GM21381 (cell line): ENCODE data around the gene TTF2.
A peak's percentile ranks its signal among the peaks of the same experiment; 100 is the strongest.
"Not testable (repeated sequence)": the region's sequence is repeated elsewhere in the genome, so short reads cannot be mapped to it uniquely, and the experiment has no call there.

Experiments used
- ATAC-seq: cut with Tn5 transposase; IDR thresholded peaks from one replicate; pipeline ENCODE4 v1.9.1; 2021; ENCODE audit warnings: mild to moderate bottlenecking, moderate library complexity; ENCODE audit not compliant: unreplicated experiment

TTF2 gene

DNA sequence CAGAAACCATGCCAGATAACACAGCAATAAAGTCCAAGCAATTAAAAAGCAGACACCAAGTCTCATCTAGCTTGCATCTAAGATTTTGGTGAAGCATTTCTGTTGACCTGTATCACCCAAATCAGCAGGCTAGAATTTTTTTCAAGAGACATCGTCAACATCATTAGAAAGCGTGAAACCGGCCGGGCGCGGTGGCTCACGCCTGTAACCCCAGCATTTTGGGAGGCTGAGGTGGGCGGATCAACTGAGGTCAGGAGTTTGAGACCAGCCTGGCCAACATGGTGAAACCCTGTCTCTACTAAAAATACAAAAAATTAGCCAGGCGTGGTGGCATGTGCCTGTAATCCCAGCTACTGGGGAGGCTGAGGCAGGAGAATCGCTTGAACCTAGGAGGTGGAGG is 59.0 kb downstream of the TTF2 start:
- not testable (repeated sequence) for ATAC-seq

GRCh38 chr1:117120774-117121588 is 60.9 kb downstream of the TTF2 start:
- no peak for ATAC-seq

- ATAC-seq = peak; percentile 86
Measured at GRCh38 chr1:117121589-117122329, 61.6 kb downstream of the TTF2 start, which contains the start of gene TRIM45. TRIM45 (minus strand) TSS chr1:117121749; CDS start chr1:117121201, 548 bp downstream.

DNA sequence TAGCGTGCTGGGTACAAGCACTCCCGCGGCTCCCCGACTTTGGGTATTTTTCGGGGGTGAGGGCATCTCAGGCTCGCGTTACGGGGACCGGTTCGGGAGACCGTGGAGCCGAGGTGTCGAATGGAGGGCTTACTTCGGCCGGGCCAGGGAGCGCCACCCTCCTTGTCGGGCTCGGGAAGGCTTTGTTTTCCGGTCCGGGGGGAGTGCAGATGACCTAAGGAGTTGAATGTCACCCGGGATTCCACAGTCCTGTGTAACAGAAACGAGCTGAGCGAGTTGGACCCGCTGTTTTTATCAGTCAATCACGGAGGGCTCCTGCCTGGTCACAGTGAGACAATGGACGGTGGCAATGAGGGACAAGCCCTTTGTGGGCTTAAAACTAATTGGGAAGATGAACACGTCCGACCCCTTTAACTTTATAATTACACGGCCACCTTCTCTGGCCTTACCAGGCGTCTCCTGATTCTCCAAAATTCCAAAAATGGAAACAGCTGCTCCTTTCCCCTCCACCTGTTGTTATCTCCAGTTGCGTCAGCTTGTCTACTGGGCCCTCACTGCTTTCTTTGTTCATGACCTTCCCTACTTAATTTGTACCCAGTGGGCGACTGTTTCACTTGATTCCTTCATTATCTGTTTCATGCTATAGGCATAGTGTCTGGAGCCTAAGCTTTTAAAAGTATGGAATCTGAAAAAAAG is 62.4 kb downstream of the TTF2 start:
- ATAC-seq = no peak

DNA sequence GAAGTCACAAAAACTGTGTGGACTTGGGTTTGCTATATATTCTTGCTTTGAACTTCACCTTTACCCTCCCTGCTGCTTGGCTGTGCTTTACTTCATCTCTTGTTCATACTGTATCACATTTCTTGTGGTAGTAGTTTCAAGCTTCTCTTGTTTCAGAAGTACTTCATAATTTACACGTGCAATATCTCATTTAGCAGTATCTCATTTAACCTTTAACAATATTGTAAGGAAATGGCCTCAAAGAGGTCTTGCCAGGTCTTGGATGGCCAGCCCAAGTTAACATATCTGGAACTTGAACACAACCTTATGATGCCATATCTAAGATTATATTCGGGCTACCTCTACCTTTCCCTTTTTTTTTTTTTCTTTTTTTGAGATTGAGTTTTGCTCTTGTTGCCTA is 63.1 kb downstream of the TTF2 start:
- no peak for ATAC-seq

- no peak for ATAC-seq
Measured at GRCh38 chr1:117124661-117125060, 64.5 kb downstream of the TTF2 start.

DNA sequence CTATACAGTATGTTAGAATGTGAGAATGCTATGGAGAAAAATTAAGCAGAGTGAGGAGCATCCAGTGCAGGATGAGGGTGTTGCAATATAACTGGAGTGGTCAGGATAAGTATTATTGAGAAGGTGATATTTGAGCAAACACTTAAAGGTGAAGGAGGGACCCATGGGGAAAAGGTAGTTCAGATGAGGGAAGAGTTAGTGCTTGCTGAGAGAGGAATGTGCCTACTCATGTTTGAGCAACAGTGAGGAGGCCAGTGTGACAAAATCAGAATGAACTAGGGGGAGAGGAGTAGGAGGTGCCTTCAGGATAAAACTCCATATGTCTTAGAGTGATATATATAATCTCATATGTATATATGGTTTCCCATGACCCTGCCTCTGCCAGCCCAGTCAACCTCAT is 67.7 kb downstream of the TTF2 start:
- no peak for ATAC-seq

DNA sequence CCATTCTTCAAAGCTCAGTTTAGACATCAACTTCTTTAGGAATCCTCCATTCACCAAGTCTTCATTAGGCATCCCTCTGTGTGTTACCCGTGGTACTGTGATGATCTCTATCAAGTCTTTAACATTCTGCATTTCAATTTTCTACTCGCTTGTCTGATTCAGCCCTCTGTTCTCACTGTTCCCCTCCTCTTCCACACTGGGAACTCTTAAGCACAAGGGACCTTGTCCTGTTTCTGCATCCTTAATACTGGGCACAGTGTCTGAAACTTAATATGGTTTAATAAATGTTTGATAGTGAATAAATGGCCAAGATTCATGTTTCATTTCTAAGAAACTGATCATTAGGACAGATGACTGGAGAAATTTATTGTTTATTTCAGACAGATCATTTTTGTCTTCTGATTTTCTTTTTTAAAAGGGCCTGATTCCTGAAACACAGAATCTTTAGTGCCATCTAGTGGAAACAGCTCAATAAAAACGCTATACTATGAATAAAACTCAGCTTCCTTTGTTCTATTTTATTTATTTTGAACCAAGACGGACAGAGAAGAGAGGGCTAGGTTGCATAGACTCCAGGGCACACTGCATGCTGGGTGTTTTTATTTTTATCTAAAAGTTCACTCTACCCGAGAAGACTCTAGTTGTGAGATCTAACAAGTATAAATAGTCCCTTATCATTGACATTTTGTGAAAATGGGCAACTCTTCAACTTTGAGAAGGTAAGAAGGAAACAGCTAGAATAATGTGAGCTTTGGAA is 68.4 kb downstream of the TTF2 start:
- ATAC-seq = no peak

DNA sequence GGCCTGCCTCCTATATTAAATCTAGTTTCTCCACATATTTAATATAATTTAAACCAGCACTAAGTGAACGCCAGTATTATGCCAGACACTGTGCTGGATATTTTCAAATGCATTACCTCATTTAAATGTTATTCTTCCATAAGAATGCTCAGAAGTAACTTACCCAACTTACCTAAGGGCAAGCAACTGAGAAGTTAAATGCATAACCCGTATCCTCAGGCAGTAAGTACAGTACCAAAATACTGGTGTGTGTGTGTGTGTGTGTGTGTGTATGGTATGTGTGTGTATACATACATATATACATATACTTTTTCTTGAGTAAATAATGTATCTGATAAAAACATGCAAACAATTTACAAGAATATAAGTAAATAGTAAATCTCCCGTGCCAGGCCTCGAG is 70.4 kb downstream of the TTF2 start:
- ATAC-seq = no peak

GRCh38 chr1:117135329-117135728 is 75.2 kb downstream of the TTF2 start:
- ATAC-seq = no peak

GRCh38 chr1:117136749-117137148 is 76.6 kb downstream of the TTF2 start:
- no peak for ATAC-seq

- ATAC-seq = no peak
Measured at GRCh38 chr1:117137281-117137855, 77.2 kb downstream of the TTF2 start.

- no peak for ATAC-seq
Measured at GRCh38 chr1:117138106-117138505, 78.0 kb downstream of the TTF2 start.

DNA sequence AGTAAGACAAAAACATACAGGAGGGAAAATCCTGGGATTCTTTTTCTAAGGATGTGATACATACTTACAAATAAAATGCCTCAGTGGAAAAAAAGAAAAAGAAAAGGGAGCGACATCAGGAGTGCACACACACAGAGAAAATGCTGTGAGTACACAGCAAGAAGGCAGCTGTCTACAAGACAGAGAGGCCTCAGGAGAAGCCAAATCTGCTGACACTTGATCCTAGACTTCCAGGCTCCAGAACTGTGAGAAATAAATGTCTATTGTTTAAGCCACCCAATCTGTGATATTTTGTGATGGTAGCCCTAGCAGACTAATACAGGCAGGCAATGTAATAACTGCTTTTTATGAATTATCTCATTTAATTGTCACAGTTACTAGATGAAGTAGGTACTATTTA is 78.4 kb downstream of the TTF2 start:
- no peak for ATAC-seq

GRCh38 chr1:117142200-117142599 is 82.1 kb downstream of the TTF2 start:
- ATAC-seq = no peak

GRCh38 chr1:117143172-117143571 is 83.0 kb downstream of the TTF2 start:
- ATAC-seq = no peak

DNA sequence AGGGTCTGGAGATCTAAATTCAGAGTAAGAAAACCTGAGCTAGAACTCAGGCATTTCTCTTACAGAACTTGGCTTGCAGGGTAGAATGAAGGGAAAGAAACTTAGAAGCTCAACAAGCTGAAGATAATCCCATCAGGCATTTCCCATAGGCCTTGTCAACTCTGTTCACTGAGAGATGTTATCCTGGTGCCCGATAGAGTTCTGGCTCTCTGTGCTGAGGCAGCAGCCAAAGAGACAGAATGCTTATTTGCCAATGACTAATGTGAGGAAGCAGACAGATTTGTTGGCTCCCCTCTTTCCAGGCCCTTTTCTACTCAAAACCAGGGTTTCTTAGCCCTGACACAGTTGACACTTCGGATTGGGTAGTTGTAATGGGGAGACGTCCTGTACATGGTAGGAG is 83.7 kb downstream of the TTF2 start:
- no peak for ATAC-seq

DNA sequence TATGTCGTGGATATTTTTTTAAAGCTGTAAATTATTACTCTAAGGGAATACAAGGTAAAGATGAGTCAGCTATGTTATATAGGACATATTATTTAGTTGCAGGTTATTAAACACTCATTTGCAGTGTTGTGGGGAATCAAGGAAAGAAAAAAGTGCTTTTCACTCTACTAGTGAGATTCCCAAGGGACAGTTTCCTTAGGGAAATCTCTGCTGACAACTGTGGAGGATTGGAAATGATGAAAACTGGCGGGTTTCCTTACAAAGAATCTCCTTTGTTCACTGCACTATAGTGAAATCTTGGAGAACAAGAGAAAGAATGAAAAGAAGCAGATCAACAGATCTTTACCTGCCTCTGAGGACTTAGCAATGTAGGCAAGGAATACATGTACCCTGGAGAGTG is 85.9 kb downstream of the TTF2 start:
- ATAC-seq = no peak

- no peak for ATAC-seq
Measured at GRCh38 chr1:117146575-117147340, 86.6 kb downstream of the TTF2 start.

GRCh38 chr1:117147341-117147831 is 87.3 kb downstream of the TTF2 start:
- no peak for ATAC-seq
